Spleen (tissue), 11 donors: ENCODE results near the gene NYAP2. TPM values are rescaled to one million over a fixed set of nuclear protein-coding genes. Genes with fewer than 3 reads are reported as not detected.

Source experiments
- DNase-seq: peaks from one replicate; pipeline ENCODE4 v3.0.0-alpha.2; 2020
- H3K27ac ChIP-seq, 8 donors: fragments of 200-600 bp; sonication (generic) in 7 of 8; 1 replicate in 4 of 8; 2 replicates in 4 of 8; pipeline versions ENCODE4 v1.5.0 to v1.8.0; 2016 to 2021; ENCODE audit warnings: inconsistent platforms in 4 of 8, mild to moderate bottlenecking in 4 of 8, moderate library complexity in 1 of 8
- H3K27me3 ChIP-seq, 7 donors: fragments of 200-600 bp; sonication (generic) in 6 of 7; replicated peaks in 1 of 7; 1 replicate in 4 of 7; 2 replicates in 3 of 7; pipeline versions ENCODE4 v1.5.0 to v1.8.0; 2016 to 2021; ENCODE audit warnings: inconsistent platforms in 3 of 7, mild to moderate bottlenecking in 1 of 7
- H3K36me3 ChIP-seq, 6 donors: fragments of 200-600 bp; sonication (generic) in 5 of 6; 1 replicate in 4 of 6; 2 replicates in 2 of 6; pipeline versions ENCODE4 v1.5.0 to v1.8.0; 2016 to 2021; ENCODE audit warnings: inconsistent platforms in 2 of 6
- H3K4me1 ChIP-seq, 6 donors: fragments of 200-600 bp; sonication (generic) in 5 of 6; 1 replicate in 3 of 6; 2 replicates in 3 of 6; pipeline versions ENCODE4 v1.5.0 to v1.8.0; 2016 to 2021; ENCODE audit warnings: inconsistent platforms in 3 of 6
- H3K4me3 ChIP-seq, 8 donors: fragments of 200-600 bp; sonication (generic) in 7 of 8; 1 replicate in 4 of 8; 2 replicates in 4 of 8; pipeline versions ENCODE4 v1.5.0 to v1.8.0; 2016 to 2021; ENCODE audit warnings: inconsistent platforms in 4 of 8, mild to moderate bottlenecking in 4 of 8, moderate library complexity in 2 of 8
- H3K9me3 ChIP-seq, 8 donors: fragments of 200-600 bp; sonication (generic) in 7 of 8; 1 replicate in 4 of 8; 2 replicates in 4 of 8; pipeline versions ENCODE4 v1.5.0 to v1.8.0; 2016 to 2021; ENCODE audit warnings: inconsistent platforms in 4 of 8
- POLR2A ChIP-seq, 3 donors: fragments of 450-650 bp; IDR thresholded peaks; one replicate each; pipeline ENCODE4 v1.5.1; 2017; ENCODE audit warnings: antibody characterized with exemption in 3 of 3, mild to moderate bottlenecking in 1 of 3
- POLR2AphosphoS5 ChIP-seq, 3 donors: sonication (generic); formaldehyde crosslinking; IDR thresholded peaks; one replicate each; pipeline ENCODE4 v1.5.1; 2017; ENCODE audit warnings: antibody characterized with exemption in 3 of 3
- WGBS, 5 donors: extraction: QIAGEN DNeasy Blood & Tissue Kit in 3 of 5; methylation state at CpG; one replicate each; pipeline versions ENCODE4 v1.1.5 to v1.1.7; 2013 to 2018; 5-methylcytosine and 5-hydroxymethylcytosine counted together
- intact Hi-C: fragments of 100-400 bp; cut with DNase I; formaldehyde crosslinking; loops from one replicate; pipeline ENCODE4 v1.15.0; 2023; ENCODE audit warnings: low total_unique reads
- polyA plus RNA-seq, 3 donors: library from polyadenylated mRNA; stranded (reverse); fragments of 200-250 nt; gene quantifications; one replicate each; pipeline ENCODE4 v1.2.1, GENCODE V29; 2013
- total RNA-seq, 7 donors: library from RNA; depleted of rRNA in 3 of 7; stranded (reverse); fragments of >200 nt in 3 of 7; fragmentation: NEBNext Ultra II Directional in 4 of 7; extraction: Animal tissue kit (Norgen Biotek cat#: 25700) in 4 of 7; gene quantifications; one replicate each; pipeline versions ENCODE4 v1.1.0 to v1.2.1, GENCODE V29; 2016 to 2021
- TF ChIP-seq, protein P1 (sequence below), 11 experiments: fragments of 200-600 bp in 7 of 11; fragments of 450-650 bp in 4 of 11; sonication (generic) in 4 of 11; IDR thresholded peaks in 8 of 11; conservative IDR thresholded peaks in 3 of 11; 1 replicate in 7 of 11; 2 replicates in 4 of 11; pipeline versions ENCODE4 v1.4.0 to v1.8.0; 2016 to 2021; ENCODE audit warnings: antibody characterized with exemption in 11 of 11, inconsistent platforms in 4 of 11, mild to moderate bottlenecking in 1 of 11
- donor health status: healthy with polysubstance abuse.
- donor health status: DM: no; HTN: no; CAD: no; lungs with moderate emphysema.
- donor health status: DM: no; HTN: no; CAD: no.
- donor health status: Bipolar disorder and iron deficiency.
- donor health status: healthy.
- donor health status: DM: no; HTN: no; CAD: no.
- donor health status: DM: yes; HTN: yes; CAD: no.

Gene NYAP2
- total and polyA plus RNA-seq, 10 donors, result 0.06 to 0.33 (median 0.16) TPM; not detected in 1

- TF ChIP-seq, protein P1, sequence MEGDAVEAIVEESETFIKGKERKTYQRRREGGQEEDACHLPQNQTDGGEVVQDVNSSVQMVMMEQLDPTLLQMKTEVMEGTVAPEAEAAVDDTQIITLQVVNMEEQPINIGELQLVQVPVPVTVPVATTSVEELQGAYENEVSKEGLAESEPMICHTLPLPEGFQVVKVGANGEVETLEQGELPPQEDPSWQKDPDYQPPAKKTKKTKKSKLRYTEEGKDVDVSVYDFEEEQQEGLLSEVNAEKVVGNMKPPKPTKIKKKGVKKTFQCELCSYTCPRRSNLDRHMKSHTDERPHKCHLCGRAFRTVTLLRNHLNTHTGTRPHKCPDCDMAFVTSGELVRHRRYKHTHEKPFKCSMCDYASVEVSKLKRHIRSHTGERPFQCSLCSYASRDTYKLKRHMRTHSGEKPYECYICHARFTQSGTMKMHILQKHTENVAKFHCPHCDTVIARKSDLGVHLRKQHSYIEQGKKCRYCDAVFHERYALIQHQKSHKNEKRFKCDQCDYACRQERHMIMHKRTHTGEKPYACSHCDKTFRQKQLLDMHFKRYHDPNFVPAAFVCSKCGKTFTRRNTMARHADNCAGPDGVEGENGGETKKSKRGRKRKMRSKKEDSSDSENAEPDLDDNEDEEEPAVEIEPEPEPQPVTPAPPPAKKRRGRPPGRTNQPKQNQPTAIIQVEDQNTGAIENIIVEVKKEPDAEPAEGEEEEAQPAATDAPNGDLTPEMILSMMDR (IDR thresholded peaks at IDR 0.05 in 8 of 11, conservative IDR thresholded peaks at IDR 0.05 in 3 of 11), result no peak
- no peak for TF ChIP-seq POLR2A (IDR thresholded peaks at IDR 0.05)
- no peak for TF ChIP-seq POLR2AphosphoS5 (IDR thresholded peaks at IDR 0.05)
- no peaks in the 10 kb centered on the region for H3K27me3 ChIP-seq
- WGBS, 5 donors, result 81 to 89% (median 89%) methylated on average over 4 of the region's 4 CpGs
- DNase-seq, result no peak
- no peak overlapping the region for H3K27ac ChIP-seq
- no peak overlapping the region for H3K4me3 ChIP-seq
- no peaks in the 10 kb centered on the region for H3K4me1 ChIP-seq
- H3K9me3 ChIP-seq, result no peaks in the 10 kb centered on the region
- intact Hi-C loops, result no loop called here
- H3K36me3 ChIP-seq, result no peaks in the 10 kb centered on the region
Measured at GRCh38 chr2:225381609-225382008, 17.9 kb upstream of the NYAP2 start.

DNA sequence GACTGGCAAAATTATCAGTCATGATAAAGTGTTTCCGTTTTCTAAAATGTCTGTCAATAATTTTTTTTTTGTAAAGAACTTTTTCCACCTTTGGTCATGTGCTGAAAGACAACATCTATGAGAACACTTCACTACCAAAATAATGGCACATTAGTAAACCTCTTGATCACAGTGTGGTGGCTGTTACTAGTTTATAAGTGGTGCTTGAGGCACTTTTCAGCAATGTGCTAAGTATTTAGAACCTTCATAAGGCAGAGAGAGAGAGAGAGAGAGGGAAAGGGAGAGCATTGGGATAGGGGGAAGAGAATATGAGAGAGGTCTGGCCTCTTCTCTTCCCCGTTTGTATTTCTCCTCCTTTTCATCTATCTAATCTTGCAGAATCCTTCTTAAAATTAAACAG, 1.1 kb upstream of the NYAP2 start:
- Histone ChIP-seq H3K4me3 (no peak overlapping the region), H3K9me3 (no peaks in the 10 kb centered on the region), H3K27ac (no peak overlapping the region), H3K27me3 (peaks cover 0 to 23% (median 0%) of the 10 kb centered on the region in 7 donors), H3K4me1 (no peaks in the 10 kb centered on the region), H3K36me3 (no peaks in the 10 kb centered on the region)
- DNase-seq, result no peak
- intact Hi-C loops, result no loop called here
- TF ChIP-seq POLR2AphosphoS5 (IDR thresholded peaks at IDR 0.05) (no peak), POLR2A (IDR thresholded peaks at IDR 0.05) (no peak)
- TF ChIP-seq, protein P1 (IDR thresholded peaks at IDR 0.05 in 8 of 11, conservative IDR thresholded peaks at IDR 0.05 in 3 of 11), result no peak
- 50 to 79% (median 60%) methylated on average over 2 of the region's 2 CpGs for WGBS, 5 donors

- TF ChIP-seq POLR2A (IDR thresholded peaks at IDR 0.05), result no peak
- TF ChIP-seq, protein P1 (IDR thresholded peaks at IDR 0.05 in 8 of 11, conservative IDR thresholded peaks at IDR 0.05 in 3 of 11), result no peak
- TF ChIP-seq POLR2AphosphoS5 (IDR thresholded peaks at IDR 0.05), result no peak
- intact Hi-C loops, result no loop called here
- H3K27ac ChIP-seq, result no peak overlapping the region
- H3K9me3 ChIP-seq, result no peaks in the 10 kb centered on the region
- DNase-seq, result no peak
- no peak overlapping the region for H3K4me3 ChIP-seq
- peaks cover 0 to 23% (median 0%) of the 10 kb centered on the region in 7 donors for H3K27me3 ChIP-seq
- 12 to 19% (median 17%) methylated on average over 8 of the region's 8 CpGs for WGBS, 5 donors
- H3K36me3 ChIP-seq, result no peaks in the 10 kb centered on the region
- no peaks in the 10 kb centered on the region for H3K4me1 ChIP-seq
Measured at GRCh38 chr2:225400060-225400511, 576 bp downstream of the NYAP2 start.

GRCh38 chr2:225400546-225401400, 1.3 kb downstream of the NYAP2 start:
- intact Hi-C loops, result no loop called here
- 71 to 79% (median 73%) methylated on average over 9 of the region's 9 CpGs for WGBS, 5 donors
- peaks cover 0 to 23% (median 0%) of the 10 kb centered on the region in 7 donors for H3K27me3 ChIP-seq
- H3K4me1 ChIP-seq, result no peaks in the 10 kb centered on the region
- H3K27ac ChIP-seq, result no peak overlapping the region
- H3K36me3 ChIP-seq, result no peaks in the 10 kb centered on the region
- H3K9me3 ChIP-seq, result no peaks in the 10 kb centered on the region
- H3K4me3 ChIP-seq, result no peak overlapping the region
- no peak for TF ChIP-seq POLR2A (IDR thresholded peaks at IDR 0.05)
- no peak for TF ChIP-seq POLR2AphosphoS5 (IDR thresholded peaks at IDR 0.05)
- TF ChIP-seq, protein P1 (IDR thresholded peaks at IDR 0.05 in 8 of 11, conservative IDR thresholded peaks at IDR 0.05 in 3 of 11), result no peak
- DNase-seq, result no peak
